GM19467 (cell line): ENCODE measurements around the gene DCLK1.
"Not testable (repeated sequence)": the region's sequence is repeated elsewhere in the genome, so short reads cannot be mapped to it uniquely, and the experiment has no call there.

Experiments
- ATAC-seq: cut with Tn5 transposase; IDR thresholded peaks from one replicate; pipeline ENCODE4 v1.9.1; 2021; ENCODE audit warnings: mild to moderate bottlenecking, moderate library complexity; ENCODE audit not compliant: unreplicated experiment

Gene DCLK1

DNA sequence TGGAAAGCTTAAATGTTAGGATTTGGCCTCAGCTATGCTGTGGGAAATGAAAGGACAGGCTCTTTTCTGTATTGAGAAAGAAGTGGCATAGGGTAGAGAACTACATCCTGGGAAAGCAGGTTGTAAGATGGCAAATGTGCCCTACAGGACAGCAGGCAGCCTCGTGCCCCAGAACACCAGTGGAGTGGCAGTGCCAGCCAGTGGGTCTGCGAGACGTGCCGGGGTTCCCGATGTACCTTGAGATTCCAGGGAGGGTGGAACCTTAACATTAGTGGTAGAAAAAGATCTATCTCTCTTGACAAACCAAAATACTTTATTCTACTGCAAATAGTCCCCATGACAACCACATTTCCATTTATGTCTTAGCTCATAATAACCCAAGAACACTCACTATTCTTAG is 42.7 kb downstream of the DCLK1 start:
- ATAC-seq: no peak

DNA sequence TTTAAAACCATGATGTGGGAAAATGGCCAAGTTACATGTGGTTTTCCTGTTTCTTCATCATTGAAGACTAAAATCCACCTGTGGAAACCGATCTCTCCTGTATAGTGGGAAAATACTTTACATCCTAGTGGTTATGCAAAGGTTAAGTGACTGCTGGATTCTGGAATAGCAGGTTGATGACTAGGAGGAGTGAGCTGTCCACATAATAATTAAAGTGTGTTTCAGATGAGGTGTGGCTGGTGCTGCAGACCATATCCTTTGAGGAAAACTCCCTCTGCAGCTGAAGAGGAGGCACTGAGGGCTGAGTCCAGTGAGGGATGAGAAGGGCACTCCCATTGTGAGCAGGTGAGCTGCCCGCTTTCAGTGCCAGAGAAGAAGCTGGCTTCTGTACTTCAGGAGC is 43.2 kb downstream of the DCLK1 start:
- no peak for ATAC-seq

DNA sequence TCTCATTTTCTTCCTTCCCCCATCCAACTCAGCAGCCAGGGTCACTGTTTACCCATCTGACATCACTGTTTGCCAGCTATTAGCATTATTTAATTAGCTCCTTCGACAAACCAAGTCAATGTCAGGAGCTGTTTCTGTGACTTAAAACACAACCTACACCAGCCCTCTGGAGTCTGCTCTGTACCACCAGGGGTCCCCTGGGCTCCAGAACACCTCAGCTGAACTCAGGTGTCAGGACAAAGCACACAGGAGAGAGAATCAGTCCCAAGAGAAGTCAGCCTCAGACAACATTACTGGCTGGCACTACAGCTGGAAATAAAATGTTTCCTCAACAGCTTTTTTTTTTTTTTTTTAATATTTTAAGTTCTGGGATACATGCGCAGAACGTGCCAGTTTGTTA is 45.1 kb downstream of the DCLK1 start:
- ATAC-seq: no peak

DNA sequence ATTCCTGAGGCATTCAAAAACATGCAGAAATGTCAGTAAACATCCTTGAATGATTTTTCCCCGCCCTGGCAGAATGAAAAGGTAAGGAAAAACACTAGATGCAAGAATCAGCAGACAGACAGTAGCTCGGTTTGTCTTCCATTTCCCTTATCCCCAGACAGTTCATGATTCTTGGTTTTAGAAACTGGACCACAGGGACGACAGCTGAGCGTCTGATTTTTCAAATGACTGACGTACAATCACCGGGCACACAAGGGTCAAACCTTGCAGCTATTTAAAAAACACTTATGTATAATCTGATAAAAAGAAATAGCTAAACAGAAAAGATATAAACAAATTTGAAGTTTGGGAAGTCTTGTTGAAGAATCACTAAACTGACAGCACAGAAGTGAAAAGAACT is 47.1 kb downstream of the DCLK1 start:
- ATAC-seq: no peak

DNA sequence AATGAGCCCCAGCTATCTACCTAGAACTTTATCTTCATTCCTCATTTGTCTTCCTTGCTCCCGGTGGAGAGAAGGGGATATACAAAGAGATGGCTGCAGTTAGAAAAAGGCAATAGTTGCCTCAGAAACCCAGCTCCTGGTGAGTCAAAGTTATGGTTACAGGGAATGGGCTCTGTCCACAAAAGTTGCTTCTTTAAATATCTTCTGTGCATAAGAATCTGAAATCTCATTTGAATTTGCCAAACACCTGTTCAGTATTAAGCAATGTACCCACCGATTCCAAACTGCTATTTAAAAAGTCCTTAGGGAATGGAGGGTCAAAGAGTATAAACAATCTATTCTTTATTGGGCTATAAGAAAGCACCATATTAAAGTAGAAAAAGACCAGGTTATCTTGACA is 48.4 kb downstream of the DCLK1 start:
- ATAC-seq: no peak

DNA sequence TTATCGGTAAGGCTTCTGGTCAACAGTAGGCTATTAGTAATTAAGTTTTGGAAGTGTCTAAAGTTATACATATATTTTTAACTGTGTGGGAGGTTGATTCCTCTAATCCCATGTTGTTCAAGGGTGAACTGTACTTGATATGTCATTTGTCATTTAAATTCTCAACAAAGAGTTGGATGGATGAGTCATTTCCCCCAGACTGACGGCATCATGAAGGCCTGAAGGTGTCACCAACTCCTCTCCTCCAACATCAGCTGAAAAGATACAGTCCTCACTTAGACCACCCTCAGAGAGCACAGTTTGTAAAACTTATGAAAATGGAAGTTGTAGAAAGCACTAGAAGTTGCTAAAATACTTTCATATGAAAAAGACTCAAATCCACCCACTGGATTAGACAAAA is 48.8 kb downstream of the DCLK1 start:
- ATAC-seq: no peak

DNA sequence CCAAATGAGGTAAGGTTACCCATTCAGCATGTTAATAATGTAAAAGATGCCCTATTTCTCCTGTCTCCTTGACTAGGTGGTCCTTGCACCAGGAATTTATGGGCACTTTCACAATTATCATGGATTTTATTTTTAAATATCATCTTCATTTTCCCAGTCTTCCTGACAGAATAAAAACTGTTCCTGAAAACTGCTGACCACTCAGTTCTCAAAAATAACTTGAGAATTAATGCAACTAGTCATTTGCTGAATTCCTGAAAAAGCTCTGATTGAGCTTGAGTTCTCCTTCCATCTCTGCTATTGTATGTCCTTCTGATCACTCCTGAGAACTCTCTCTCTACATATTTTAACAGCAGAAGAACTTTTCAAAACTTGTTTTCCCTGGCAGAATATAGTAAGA is 55.0 kb downstream of the DCLK1 start:
- ATAC-seq: no peak

DNA sequence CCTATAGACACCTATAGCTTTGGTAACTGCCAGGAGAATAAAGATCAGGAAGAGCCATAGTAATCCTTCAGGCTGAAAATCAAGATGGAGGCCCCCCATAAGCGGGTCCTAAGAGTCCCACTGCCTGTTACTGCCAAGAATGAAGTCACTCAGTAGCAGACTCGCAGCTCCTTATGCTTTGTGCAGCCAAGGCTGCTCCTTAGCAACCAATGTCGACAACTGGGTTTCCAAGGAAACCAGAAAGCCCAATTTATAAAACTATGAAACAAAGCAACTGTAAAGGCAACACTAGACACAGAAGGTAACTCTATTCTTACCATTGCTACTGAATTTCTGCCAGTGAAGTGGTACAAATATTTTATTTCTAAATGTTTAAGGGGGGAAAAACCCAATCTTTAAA is 56.5 kb downstream of the DCLK1 start:
- ATAC-seq: no peak

DNA sequence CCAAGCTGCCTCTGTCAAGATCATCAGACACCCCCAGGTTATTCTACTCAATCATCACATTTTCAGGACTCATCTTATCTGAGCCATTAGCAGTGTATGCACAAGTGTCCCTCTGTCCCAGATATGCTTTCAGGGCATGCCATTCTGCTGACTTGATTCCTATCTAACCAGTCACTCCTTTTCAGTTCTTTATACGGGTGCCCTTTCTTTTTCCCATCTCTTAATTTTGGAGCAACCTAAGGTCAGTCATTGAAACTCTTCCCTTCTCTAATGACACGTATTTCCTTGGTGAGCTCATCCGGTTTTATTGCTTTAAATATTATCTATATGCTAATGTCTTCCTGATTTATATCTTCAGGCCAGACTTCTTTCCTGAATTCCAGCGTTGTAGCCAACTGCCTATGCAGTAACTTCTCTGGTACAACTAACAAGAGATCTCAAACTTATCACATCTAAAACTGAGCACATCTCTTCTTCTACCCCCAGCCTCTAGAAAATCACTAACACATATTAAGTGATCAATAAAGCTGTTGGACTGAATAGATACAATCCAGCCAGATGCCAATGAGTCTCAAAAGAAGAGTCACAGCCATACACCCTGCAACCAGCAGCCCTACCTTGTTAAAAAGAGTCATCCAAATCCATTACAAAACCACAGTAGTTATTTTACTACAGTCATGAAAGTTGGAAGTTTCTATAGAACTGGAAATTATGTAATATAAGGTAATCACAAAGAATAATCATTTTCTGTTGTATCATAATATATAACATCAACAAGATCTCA is 58.8 kb downstream of the DCLK1 start:
- ATAC-seq: no peak

DNA sequence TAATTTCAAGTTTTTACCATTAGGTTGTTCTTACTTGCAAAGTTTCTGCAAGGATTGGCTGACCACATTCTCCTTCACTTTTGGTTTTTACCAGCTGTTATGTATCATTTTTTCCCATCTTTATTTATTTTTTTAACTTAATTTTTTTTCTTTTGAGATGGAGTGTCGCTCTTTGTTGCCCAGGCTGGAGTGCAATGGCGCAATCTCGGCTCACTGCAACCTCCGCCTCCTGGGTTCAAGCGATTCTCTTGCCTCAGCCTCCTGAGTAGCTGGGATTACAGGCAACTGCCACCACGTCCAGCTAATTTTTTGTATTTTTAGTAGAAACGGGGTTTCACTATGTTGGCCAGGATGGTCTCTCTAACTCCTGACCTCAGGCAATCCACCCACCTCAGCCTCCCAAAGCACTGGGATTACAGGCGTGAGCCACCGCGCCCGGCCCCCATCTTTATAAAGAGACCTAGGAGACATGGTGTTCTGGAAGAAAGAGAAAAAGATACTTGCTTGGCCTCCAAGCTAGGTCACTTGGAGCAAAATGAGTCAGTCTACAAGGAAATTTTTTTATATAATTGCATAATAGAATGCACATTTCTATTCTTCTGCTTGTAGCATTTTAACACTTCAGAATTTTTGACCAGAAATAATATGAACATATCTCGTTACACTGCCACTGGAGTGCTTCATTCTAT is 60.5 kb downstream of the DCLK1 start:
- not testable (repeated sequence) for ATAC-seq

DNA sequence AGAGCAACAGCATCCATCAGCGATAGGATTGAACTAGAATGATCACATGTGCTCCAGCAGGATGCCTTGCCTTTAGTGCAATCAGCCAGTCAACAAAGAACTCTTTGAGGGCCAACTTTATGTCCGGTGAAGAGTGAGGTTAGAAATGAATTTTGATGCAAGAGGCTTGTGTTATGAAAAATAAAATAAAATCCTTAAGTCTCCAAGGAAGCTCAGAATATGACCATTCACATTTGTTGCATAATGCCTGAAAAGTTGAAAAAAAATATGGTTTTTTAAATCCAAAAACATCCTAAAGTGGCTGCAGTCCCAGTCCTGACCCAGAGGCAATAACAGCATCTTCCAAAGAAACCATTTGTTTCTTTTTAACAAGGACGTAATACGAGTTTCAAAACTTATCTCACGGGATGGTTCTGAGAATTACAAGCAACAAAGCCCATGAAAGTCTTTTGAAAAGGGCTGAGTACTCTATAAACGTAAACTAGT is 61.3 kb downstream of the DCLK1 start:
- ATAC-seq: no peak

DNA sequence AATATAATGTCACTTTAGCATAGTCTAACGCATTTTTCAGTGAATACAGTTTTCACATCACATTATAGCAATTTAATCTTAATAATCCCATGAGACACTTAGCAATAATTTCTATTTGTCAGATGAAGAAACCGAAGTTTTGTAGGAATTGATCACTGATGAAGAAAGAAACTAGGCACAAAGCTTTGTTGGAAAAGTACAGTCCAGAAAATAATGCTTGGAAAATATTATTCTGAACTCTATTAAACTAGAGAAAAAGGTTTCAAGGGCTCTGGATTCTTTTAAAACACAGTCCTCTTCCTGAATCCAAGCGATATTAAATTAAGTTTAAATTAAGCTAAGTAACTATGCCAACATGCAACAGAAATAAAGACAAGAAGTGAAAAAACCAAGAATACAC is 62.2 kb downstream of the DCLK1 start:
- no peak for ATAC-seq

DNA sequence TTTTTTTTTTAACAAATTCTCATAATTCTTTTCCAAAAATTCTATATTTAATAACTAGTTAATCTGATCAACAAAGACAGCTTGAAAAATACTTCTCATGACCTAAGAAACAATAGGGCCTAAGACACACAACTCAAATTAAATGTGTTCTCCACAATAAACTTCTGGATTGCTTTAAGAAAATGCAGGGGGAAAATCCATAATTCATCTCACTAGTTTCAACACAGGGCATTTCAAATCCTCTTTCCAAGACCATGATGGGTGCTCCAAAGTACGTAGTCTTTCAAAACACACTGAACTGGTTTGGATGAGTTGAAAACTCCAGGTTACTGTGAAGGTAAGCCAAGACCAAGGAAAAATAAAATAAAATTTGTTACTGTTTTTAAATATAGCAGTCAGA is 62.6 kb downstream of the DCLK1 start:
- ATAC-seq: no peak

DNA sequence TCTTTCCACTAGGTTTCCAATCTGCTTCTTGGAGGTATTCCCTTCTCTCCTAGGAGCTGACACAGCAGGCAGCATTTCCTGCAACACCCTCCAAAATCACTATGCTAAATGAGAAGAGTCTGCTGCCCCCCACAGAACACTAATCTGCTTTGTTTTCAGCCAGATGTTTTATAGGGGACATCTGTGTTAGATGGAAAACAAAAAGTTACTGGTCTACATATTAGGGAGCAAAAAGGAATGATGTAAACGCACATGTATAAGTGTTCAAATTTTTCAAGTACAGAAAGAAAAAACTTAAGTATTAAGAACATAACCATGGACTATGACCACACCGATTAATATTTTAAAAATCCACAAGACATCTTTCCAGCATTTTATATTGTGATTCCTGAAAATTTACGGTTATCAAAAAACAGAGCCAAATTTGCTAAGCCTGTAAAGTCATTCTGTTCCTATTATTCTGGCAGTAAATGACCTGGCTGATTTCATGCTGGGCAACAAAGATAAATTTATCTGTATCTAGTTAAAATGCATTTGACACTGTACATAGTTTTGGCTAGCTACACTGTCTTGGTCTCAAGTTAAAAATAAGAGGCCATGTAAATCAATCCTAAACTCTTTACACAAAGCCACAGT is 63.3 kb downstream of the DCLK1 start:
- ATAC-seq: no peak

DNA sequence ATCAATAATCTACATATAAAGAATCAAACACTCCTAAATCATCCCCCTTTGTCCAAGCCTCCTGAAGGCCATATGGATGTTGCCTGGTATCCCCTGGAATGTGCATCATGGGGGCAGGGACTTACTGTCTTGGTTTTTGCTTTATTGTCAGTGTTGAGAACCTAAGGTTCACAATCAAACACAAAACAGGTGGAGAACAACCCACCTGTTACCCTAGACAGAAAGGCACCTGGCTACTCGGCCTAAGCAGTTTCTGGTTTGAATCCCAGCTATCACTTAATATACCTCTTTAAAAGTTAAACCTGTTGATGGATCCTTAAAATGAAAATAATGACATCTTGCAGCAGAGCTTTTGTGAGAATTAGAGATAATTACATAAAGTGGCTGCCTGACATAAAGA is 68.9 kb downstream of the DCLK1 start:
- no peak for ATAC-seq

DNA sequence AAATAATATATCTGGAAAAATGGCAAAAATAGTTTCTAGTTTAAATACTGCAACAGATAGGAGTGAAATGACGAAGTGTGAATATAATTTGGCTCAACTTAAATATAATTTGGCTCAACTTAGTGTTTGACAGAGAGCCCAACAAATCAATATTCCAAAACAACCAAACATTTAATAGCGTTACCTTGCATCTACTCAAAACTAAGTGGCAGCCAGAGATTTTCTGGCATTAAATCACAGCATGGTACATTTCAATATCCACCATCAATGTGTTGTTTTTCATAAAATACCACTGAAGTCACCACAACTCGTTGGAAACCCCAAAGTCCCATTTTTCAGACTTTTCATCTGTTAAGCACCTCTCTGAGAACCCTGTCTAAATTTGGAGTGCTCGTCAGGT is 69.6 kb downstream of the DCLK1 start:
- ATAC-seq: no peak

DNA sequence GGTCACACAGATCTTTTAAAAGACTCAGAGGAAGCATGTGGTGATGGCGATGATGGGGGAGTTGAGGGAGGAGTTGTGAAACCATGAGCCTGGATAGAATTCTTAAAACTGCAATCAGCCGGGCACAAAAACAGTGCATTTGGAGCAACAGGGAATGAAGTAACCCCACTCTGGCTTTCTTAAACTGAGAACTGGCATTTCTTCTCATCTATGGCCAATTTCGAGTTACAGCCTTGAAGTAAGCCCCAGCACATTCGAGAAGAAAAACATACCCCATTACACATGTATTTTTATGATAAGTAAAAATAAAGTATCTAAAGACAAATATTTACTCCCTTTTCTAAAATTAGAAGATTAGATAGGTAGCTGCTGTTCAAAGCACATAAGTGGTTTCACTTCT is 70.1 kb downstream of the DCLK1 start:
- ATAC-seq: no peak

DNA sequence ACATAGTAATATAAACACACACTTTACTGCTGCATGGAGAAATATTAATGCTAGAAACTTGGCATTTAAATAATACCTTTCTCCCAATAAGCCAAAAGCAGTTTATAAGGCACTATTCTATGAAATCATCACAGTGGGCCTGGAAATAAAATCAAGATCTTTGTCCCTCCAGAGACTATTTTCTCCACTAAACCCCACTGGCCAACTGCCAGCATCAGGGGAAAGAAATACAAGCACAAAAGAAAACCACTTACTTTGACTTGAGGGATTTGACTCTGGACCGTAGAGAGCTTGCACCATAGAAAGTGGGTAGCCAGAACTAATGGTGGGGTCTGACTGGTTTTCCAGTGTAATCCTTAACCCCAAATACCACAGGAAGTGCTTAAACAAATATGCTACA is 71.9 kb downstream of the DCLK1 start:
- ATAC-seq: no peak

DNA sequence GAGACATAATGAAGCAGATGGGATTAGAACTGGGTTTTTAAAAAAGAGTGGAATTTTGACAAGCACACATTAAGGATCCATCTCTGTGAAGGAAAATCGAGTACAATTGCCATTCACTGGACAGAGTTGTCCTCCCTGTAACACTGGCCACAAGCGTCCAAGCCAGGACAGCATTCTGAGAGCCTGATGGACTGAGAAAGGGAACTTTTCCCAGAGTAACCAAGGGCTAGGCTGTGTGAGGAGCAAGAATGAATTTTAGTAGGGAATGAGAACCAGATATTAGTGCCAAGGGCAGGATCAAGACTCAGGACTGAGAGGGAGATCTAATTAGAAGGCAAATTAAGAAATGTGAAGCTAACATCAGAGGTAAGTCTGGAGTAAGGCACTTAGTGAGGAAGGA is 73.1 kb downstream of the DCLK1 start:
- no peak for ATAC-seq

DNA sequence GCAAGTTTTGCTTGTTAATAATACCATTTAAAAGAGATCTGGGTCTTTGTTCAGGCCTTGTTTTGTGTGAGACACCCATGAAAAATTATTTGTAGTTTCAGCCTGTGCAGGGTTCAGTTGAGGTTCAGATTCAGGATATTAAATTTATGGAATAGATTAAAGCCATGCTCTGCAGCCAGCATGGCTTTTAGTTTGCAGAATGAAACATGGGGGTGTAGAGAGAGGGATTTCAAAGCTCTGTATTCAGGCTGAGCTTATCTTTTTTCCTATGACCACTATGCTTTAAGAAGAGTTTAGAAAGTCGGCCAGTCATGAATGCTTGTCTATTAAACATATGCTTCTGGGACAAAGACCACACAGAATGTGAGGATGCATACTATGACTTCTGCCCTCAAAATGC is 73.6 kb downstream of the DCLK1 start:
- no peak for ATAC-seq

DNA sequence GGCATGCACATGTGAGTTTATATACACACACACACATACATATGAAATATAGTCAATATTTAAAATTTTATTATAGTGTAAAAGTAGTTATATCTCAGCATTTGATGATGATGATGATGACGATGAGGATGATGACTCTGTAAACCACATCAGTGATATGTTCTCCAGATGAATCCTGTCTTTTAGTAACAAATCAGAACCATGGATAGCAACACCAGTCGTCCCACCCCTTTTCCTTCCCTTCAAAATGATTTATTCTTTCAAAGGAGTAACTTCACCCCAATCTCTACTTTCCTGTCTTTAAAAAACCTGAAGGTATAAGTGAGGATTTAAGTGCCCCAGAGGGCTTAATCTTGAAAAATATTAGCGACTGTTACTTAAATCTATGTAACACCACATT is 74.1 kb downstream of the DCLK1 start:
- no peak for ATAC-seq

DNA sequence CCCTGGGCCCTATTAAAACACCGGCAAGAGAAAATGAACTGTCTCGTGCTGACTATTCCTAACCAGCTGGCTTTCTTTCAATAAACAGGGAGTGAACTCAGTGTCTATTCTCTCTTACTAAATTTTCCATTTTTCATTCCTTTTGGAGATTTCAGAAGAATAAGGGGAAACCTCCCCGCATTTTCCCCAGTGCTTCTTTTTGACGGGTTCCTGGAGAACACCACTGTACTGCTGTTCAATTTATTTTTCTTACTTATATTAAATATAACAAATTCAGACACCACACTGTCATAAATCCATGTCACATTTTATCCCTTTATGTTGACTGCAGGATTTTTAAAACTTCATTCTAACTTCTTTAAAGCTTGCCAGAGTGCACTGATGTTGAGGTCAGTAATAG is 75.8 kb downstream of the DCLK1 start:
- ATAC-seq: no peak
